HEK293T (cell line): Measurements from ENCODE around the gene CFAP54.

ENCODE experiments used
- ARNT ChIP-seq: fragments of 450-650 bp; IDR thresholded peaks from 2 replicates; pipeline ENCODE4 v1.6.1; 2017; ENCODE audit warnings: mild to moderate bottlenecking
- ELF4 ChIP-seq: fragments of 450-650 bp; IDR thresholded peaks from 2 replicates; pipeline ENCODE4 v1.6.1; 2017; ENCODE audit warnings: antibody characterized with exemption
- HDGF ChIP-seq: fragments of 450-650 bp; IDR thresholded peaks from 2 replicates; pipeline ENCODE4 v1.6.1; 2017; ENCODE audit warnings: antibody characterized with exemption, borderline replicate concordance

- TF ChIP-seq ARNT (no peak), ELF4 (no peak), HDGF (no peak)
These were observed 324.8 kb downstream of the CFAP54 start for GRCh38 chr12:96814200-96814599.
